Caco-2 (cell line): ENCODE measurements around the gene RPP25L. TPM values are rescaled to one million over a fixed set of nuclear protein-coding genes. Genes with fewer than 3 reads are reported as not detected.

Experiments
- BruUV-seq: library from RNA; stranded (reverse); fragments of 400-500 nt; replicated peaks from 2 replicates; lab custom pipeline; 2021; lab: Mats Ljungman, UMichigan
- CTCF ChIA-PET: fragments of 300-600 bp; sonication (Branson Sonifier 250); formaldehyde crosslinking; loops from one replicate; lab custom pipeline; 2022; ENCODE audit warnings: antibody characterized with exemption; lab: Charles Lee
- POLR2A ChIA-PET: fragments of 300-600 bp; sonication (Branson Sonifier 250); formaldehyde crosslinking; loops from one replicate; lab custom pipeline; 2022; ENCODE audit warnings: antibody characterized with exemption; lab: Charles Lee
- DNase-seq, 2 experiments: peaks; one replicate each; pipeline versions ENCODE4 v3.0.0 to v3.0.0-alpha.2; 2020 to 2022
- H3K27me3 ChIP-seq: replicated peaks from 2 replicates; pipeline ENCODE4 v1.6.0; 2011; ENCODE audit warnings: low read length; ENCODE audit not compliant: control insufficient read depth, insufficient read depth
- H3K36me3 ChIP-seq: 2 replicates; pipeline ENCODE4 v1.5.1; 2011; ENCODE audit warnings: low read length; ENCODE audit not compliant: control insufficient read depth, insufficient read depth
- H3K4me1 ChIP-seq: fragments of 250-450 bp; sonication (Bioruptor Pico); 2 replicates; pipeline ENCODE4 v1.5.1; 2020; ENCODE audit warnings: mild to moderate bottlenecking
- H3K4me3 ChIP-seq: 2 replicates; pipeline ENCODE4 v1.5.1; 2011; ENCODE audit warnings: low read depth, mild to moderate bottlenecking, control low read depth, low read length
- H3K9me3 ChIP-seq: fragments of 250-450 bp; sonication (Bioruptor Pico); 2 replicates; pipeline ENCODE4 v1.5.1; 2020; ENCODE audit warnings: mild to moderate bottlenecking, moderate library complexity
- H3K27ac Mint-ChIP-seq: one replicate; pipeline ENCODE4 v1.8.0; 2022; ENCODE audit warnings: mixed read lengths; ENCODE audit not compliant: unreplicated experiment
- H3K27me3 Mint-ChIP-seq: one replicate; pipeline ENCODE4 v1.8.0; 2022; ENCODE audit warnings: mixed read lengths; ENCODE audit not compliant: insufficient read depth, unreplicated experiment
- H3K36me3 Mint-ChIP-seq: one replicate; pipeline ENCODE4 v1.8.0; 2022; ENCODE audit warnings: mild to moderate bottlenecking, mixed read lengths; ENCODE audit not compliant: insufficient read depth, unreplicated experiment
- H3K4me1 Mint-ChIP-seq: one replicate; pipeline ENCODE4 v1.8.0; 2022; ENCODE audit warnings: low read depth, mixed read lengths; ENCODE audit not compliant: unreplicated experiment
- H3K4me3 Mint-ChIP-seq: one replicate; pipeline ENCODE4 v1.8.0; 2022; ENCODE audit warnings: mild to moderate bottlenecking, moderate library complexity, mixed read lengths; ENCODE audit not compliant: unreplicated experiment
- H3K9me3 Mint-ChIP-seq: one replicate; pipeline ENCODE4 v1.8.0; 2022; ENCODE audit warnings: mixed read lengths; ENCODE audit not compliant: unreplicated experiment
- CTCF ChIP-seq, 2 experiments: fragments of 200-600 bp in 1 of 2; IDR thresholded peaks; 1 replicate in 1 of 2; 2 replicates in 1 of 2; pipeline versions ENCODE4 v1.5.1 to v1.8.0; 2011 to 2022; ENCODE audit warnings: antibody characterized with exemption in 1 of 2, control low read depth in 1 of 2, inconsistent platforms in 1 of 2, low read depth in 1 of 2, low read length in 1 of 2, mild to moderate bottlenecking in 1 of 2, moderate library complexity in 1 of 2; ENCODE audit not compliant: insufficient read depth in 1 of 2, severe bottlenecking in 1 of 2, unreplicated experiment in 1 of 2
- intact Hi-C: fragments of 100-400 bp; cut with micrococcal nuclease; formaldehyde crosslinking; loops from one replicate; pipeline ENCODE4 v1.10.0; 2022; ENCODE audit not compliant: unreplicated experiment
- total RNA-seq: library from RNA; stranded (reverse); gene quantifications from 2 replicates; pipeline ENCODE4 v1.2.3, GENCODE V29; 2022

The RPP25L gene
- total RNA-seq, 1 experiment from 2014 or later: 27.4 TPM

GRCh38 chr9:34562135-34562745, 49.7 kb downstream of the RPP25L start:
- intact Hi-C loops: no loop called here
- H3K27ac Mint-ChIP-seq: no peak overlapping the region
- ChIA-PET CTCF (interaction anchor here (0.6 to 1.3 kb wide), 2 partner anchors 18 to 23 kb away, joined by 3 read pairs; no protein-coding TSS in a partner anchor), POLR2A (no interaction called here)
- DNase-seq: no peak
- no peaks in the 10 kb centered on the region for H3K9me3 ChIP-seq
- no peak overlapping the region for H3K4me3 ChIP-seq
- H3K4me3 Mint-ChIP-seq: no peak overlapping the region
- no peaks in the 10 kb centered on the region for H3K27me3 ChIP-seq
- TF ChIP-seq CTCF (IDR thresholded peaks at IDR 0.05; ENCODE audit: insufficient read depth in 1 of 2, low read depth in 1 of 2, low read length in 1 of 2, severe bottlenecking in 1 of 2, unreplicated experiment in 1 of 2): peak; percentile 32 to 47
- no peaks in the 10 kb centered on the region for H3K36me3 Mint-ChIP-seq
- BruUV-seq: no TSS peak
- no peaks in the 10 kb centered on the region for H3K36me3 ChIP-seq
- H3K4me1 Mint-ChIP-seq: no peaks in the 10 kb centered on the region
- peaks cover 8% of the 10 kb centered on the region for H3K9me3 Mint-ChIP-seq
- H3K4me1 ChIP-seq: no peaks in the 10 kb centered on the region
- peaks cover 4% of the 10 kb centered on the region for H3K27me3 Mint-ChIP-seq

- Mint-ChIP-seq H3K27ac (no peak overlapping the region), H3K36me3 (no peaks in the 10 kb centered on the region), H3K27me3 (peaks cover 4% of the 10 kb centered on the region), H3K4me1 (no peaks in the 10 kb centered on the region), H3K4me3 (no peak overlapping the region), H3K9me3 (peaks cover 8% of the 10 kb centered on the region)
- Histone ChIP-seq H3K27me3 (no peaks in the 10 kb centered on the region; the same call in none of the 2 replicates), H3K9me3 (no peaks in the 10 kb centered on the region), H3K36me3 (no peaks in the 10 kb centered on the region), H3K4me3 (no peak overlapping the region), H3K4me1 (no peaks in the 10 kb centered on the region)
- no peak for DNase-seq
- POLR2A ChIA-PET: no interaction called here
- CTCF ChIA-PET: interaction anchor here (1.0 kb wide), 1 partner anchor 31 kb away, joined by 5 read pairs; no protein-coding TSS in a partner anchor
- BruUV-seq: no TSS peak
- TF ChIP-seq CTCF (IDR thresholded peaks at IDR 0.05; ENCODE audit: insufficient read depth in 1 of 2, low read depth in 1 of 2, low read length in 1 of 2, severe bottlenecking in 1 of 2, unreplicated experiment in 1 of 2): no peak
- intact Hi-C loops: no loop called here
These were observed 51.2 kb downstream of the RPP25L start for GRCh38 chr9:34560599-34561214.

Other genes starting within 250 kb of the RPP25L start
- 33.4 and 37.3 TPM in 2 replicates for gene MYORG, start 235.2 kb downstream of the RPP25L start, total RNA-seq
- gene FAM219A, start 153.5 kb downstream of the RPP25L start, total RNA-seq: 13.4 and 14.7 TPM in 2 replicates
- 0.52 and 0.67 TPM in 2 replicates for gene DNAI1, start 153.3 kb downstream of the RPP25L start, total RNA-seq
- gene ENHO, start 89.1 kb downstream of the RPP25L start, total RNA-seq: 1.00 and 2.1 TPM in 2 replicates
- gene CNTFR, start 22.4 kb downstream of the RPP25L start, total RNA-seq: 0.26 and 0.39 TPM in 2 replicates
- 66.1 and 70.0 TPM in 2 replicates for gene DCTN3, start 8.4 kb upstream of the RPP25L start, total RNA-seq
- gene ARID3C, start 17.0 kb upstream of the RPP25L start, total RNA-seq: not detected in 2 replicates
- gene SIGMAR1, start 25.7 kb upstream of the RPP25L start, total RNA-seq: 102 and 103 TPM in 2 replicates
- gene GALT, start 34.6 kb upstream of the RPP25L start, total RNA-seq: 50.1 and 52.0 TPM in 2 replicates
- gene IL11RA, start 40.1 kb upstream of the RPP25L start, total RNA-seq: 5.6 and 7.1 TPM in 2 replicates
- not detected in 2 replicates for gene CCL27, start 50.6 kb upstream of the RPP25L start, total RNA-seq
- gene CCL19, start 79.2 kb upstream of the RPP25L start, total RNA-seq: not detected in 2 replicates
- not detected in 2 replicates for gene CCL21, start 98.0 kb upstream of the RPP25L start, total RNA-seq